Uterus (tissue), 4 donors: ENCODE measurements around the gene SETD4. TPM values are rescaled to one million over a fixed set of nuclear protein-coding genes. Genes with fewer than 3 reads are reported as not detected.

ENCODE experiments used
- DNase-seq, 2 donors: peaks; one replicate each; pipeline ENCODE4 v3.0.0-alpha.2; 2019 to 2020
- H3K27ac ChIP-seq, 2 donors: fragments of 200-600 bp; sonication (generic); 1 replicate in 1 of 2; 2 replicates in 1 of 2; pipeline ENCODE4 v1.5.1; 2016 to 2018
- H3K27me3 ChIP-seq, 2 donors: fragments of 200-600 bp; sonication (generic); one replicate each; pipeline ENCODE4 v1.5.1; 2018 to 2019; ENCODE audit warnings: control low read depth in 1 of 2
- H3K36me3 ChIP-seq, 2 donors: fragments of 200-600 bp; sonication (generic); one replicate each; pipeline ENCODE4 v1.5.1; 2019; ENCODE audit warnings: control low read depth in 1 of 2
- H3K4me1 ChIP-seq, 2 donors: fragments of 200-600 bp; sonication (generic); one replicate each; pipeline ENCODE4 v1.5.1; 2018 to 2019; ENCODE audit warnings: control low read depth in 1 of 2
- H3K4me3 ChIP-seq, 2 donors: fragments of 200-600 bp; sonication (generic); 1 replicate in 1 of 2; 2 replicates in 1 of 2; pipeline ENCODE4 v1.5.1; 2018 to 2019; ENCODE audit warnings: mild to moderate bottlenecking in 1 of 2
- H3K9me3 ChIP-seq, 2 donors: fragments of 200-600 bp; sonication (generic); one replicate each; pipeline ENCODE4 v1.5.1; 2019; ENCODE audit warnings: control low read depth in 1 of 2
- CTCF ChIP-seq, 4 experiments: fragments of 200-600 bp in 2 of 4; fragments of 450-650 bp in 2 of 4; sonication (generic) in 2 of 4; IDR thresholded peaks; one replicate each; pipeline ENCODE4 v1.5.1; 2016 to 2019; ENCODE audit warnings: antibody characterized with exemption in 4 of 4, mild to moderate bottlenecking in 2 of 4, moderate library complexity in 1 of 4
- POLR2A ChIP-seq, 2 donors: fragments of 450-650 bp; IDR thresholded peaks; one replicate each; pipeline ENCODE4 v1.6.1; 2016; ENCODE audit warnings: antibody characterized with exemption in 2 of 2, mild to moderate bottlenecking in 1 of 2, moderate library complexity in 1 of 2
- intact Hi-C: fragments of 100-400 bp; cut with DNase I; formaldehyde crosslinking; loops from one replicate; pipeline ENCODE4 v1.15.1; 2023; ENCODE audit warnings: low total_unique reads
- total RNA-seq, 4 donors: library from RNA; depleted of rRNA in 3 of 4; stranded (reverse); fragments of >200 nt in 3 of 4; gene quantifications; one replicate each; pipeline versions ENCODE4 v1.1.0 to v1.2.4, GENCODE V29; 2014 to 2023
- donor health status: DM: yes; HTN: yes; CAD: no.

SETD4 gene
- total RNA-seq, 4 donors from 2014 or later = 12.4 to 35.6 (median 22.3) TPM

- no peaks in the 10 kb centered on the region for H3K9me3 ChIP-seq
- no peaks in the 10 kb centered on the region for H3K4me1 ChIP-seq
- no peaks in the 10 kb centered on the region for H3K27me3 ChIP-seq
- peak in 1 of 2 donors; percentile 23 for DNase-seq
- intact Hi-C loops = no loop called here
- H3K4me3 ChIP-seq = no peak overlapping the region
- no peaks in the 10 kb centered on the region for H3K36me3 ChIP-seq
- TF ChIP-seq POLR2A (IDR thresholded peaks at IDR 0.05) (no peak), CTCF (IDR thresholded peaks at IDR 0.05) (no peak)
- H3K27ac ChIP-seq = peak overlapping the region in 1 of 2 donors; percentile 20
Measured at GRCh38 chr21:36004441-36004840, 55.9 kb downstream of the SETD4 start.

- no peak overlapping the region for H3K4me3 ChIP-seq
- no peaks in the 10 kb centered on the region for H3K4me1 ChIP-seq
- TF ChIP-seq POLR2A (IDR thresholded peaks at IDR 0.05) = no peak
- no peak for TF ChIP-seq CTCF (IDR thresholded peaks at IDR 0.05)
- no peaks in the 10 kb centered on the region for H3K27me3 ChIP-seq
- no peak for DNase-seq
- no peaks in the 10 kb centered on the region for H3K36me3 ChIP-seq
- H3K27ac ChIP-seq = no peak overlapping the region
- intact Hi-C loops = no loop called here
- no peaks in the 10 kb centered on the region for H3K9me3 ChIP-seq
Measured at GRCh38 chr21:36003776-36004175, 56.5 kb downstream of the SETD4 start.

GRCh38 chr21:35996217-35996616 is 64.1 kb downstream of the SETD4 start:
- Histone ChIP-seq H3K27ac (no peak overlapping the region), H3K4me3 (no peak overlapping the region), H3K36me3 (no peaks in the 10 kb centered on the region), H3K4me1 (no peaks in the 10 kb centered on the region), H3K9me3 (no peaks in the 10 kb centered on the region), H3K27me3 (no peaks in the 10 kb centered on the region)
- no peak for TF ChIP-seq CTCF (IDR thresholded peaks at IDR 0.05)
- TF ChIP-seq POLR2A (IDR thresholded peaks at IDR 0.05) = no peak
- no peak for DNase-seq
- intact Hi-C loops = no loop called here

GRCh38 chr21:35995522-35996088 is 64.7 kb downstream of the SETD4 start:
- no peak overlapping the region for H3K27ac ChIP-seq
- intact Hi-C loops = no loop called here
- H3K4me3 ChIP-seq = no peak overlapping the region
- H3K36me3 ChIP-seq = no peaks in the 10 kb centered on the region
- no peaks in the 10 kb centered on the region for H3K4me1 ChIP-seq
- H3K9me3 ChIP-seq = no peaks in the 10 kb centered on the region
- TF ChIP-seq POLR2A (IDR thresholded peaks at IDR 0.05) (no peak), CTCF (IDR thresholded peaks at IDR 0.05) (no peak)
- no peak for DNase-seq
- H3K27me3 ChIP-seq = no peaks in the 10 kb centered on the region

- intact Hi-C loops = no loop called here
- DNase-seq = no peak
Measured at GRCh38 chr21:35994613-35995012, 65.7 kb downstream of the SETD4 start.

More at GRCh38 chr21:35994613-35995012, 65.7 kb downstream of the SETD4 start:
- no peaks in the 10 kb centered on the region for H3K36me3 ChIP-seq
- H3K4me1 ChIP-seq = no peaks in the 10 kb centered on the region
- TF ChIP-seq CTCF (IDR thresholded peaks at IDR 0.05) (no peak), POLR2A (IDR thresholded peaks at IDR 0.05) (no peak)
- no peak overlapping the region for H3K4me3 ChIP-seq
- H3K27ac ChIP-seq = no peak overlapping the region
- H3K9me3 ChIP-seq = no peaks in the 10 kb centered on the region
- H3K27me3 ChIP-seq = no peaks in the 10 kb centered on the region
